Astrocyte (in vitro differentiated cells and primary cell): Measurements from ENCODE around the gene EXOSC10. TPM values are rescaled to one million over a fixed set of nuclear protein-coding genes. Genes with fewer than 3 reads are reported as not detected.

ENCODE experiments used
- DNase-seq: peaks from one replicate; pipeline ENCODE4 v3.0.0-alpha.2; 2010; ENCODE audit warnings: low read depth
- FAIRE-seq: peaks from 2 replicates; lab custom pipeline; 2011; peaks lifted over from hg19 to GRCh38; lab: Jason Lieb, UNC
- H2AFZ ChIP-seq: 2 replicates; pipeline ENCODE4 v1.6.0; 2012; ENCODE audit warnings: low read depth, low read length, inconsistent platforms
- H3K27ac ChIP-seq: 2 replicates; pipeline ENCODE4 v1.5.1; 2011; ENCODE audit warnings: low read depth, low read length, inconsistent platforms
- H3K27me3 ChIP-seq: 2 replicates; pipeline ENCODE4 v1.6.0; 2011; ENCODE audit warnings: low read length, inconsistent platforms; ENCODE audit not compliant: insufficient read depth
- H3K36me3 ChIP-seq: 2 replicates; pipeline ENCODE4 v1.5.1; 2011; ENCODE audit warnings: low read length, inconsistent platforms; ENCODE audit not compliant: insufficient read depth
- H3K4me1 ChIP-seq: 2 replicates; pipeline ENCODE4 v1.5.1; 2011; ENCODE audit warnings: low read length, inconsistent platforms; ENCODE audit not compliant: insufficient read depth
- H3K4me2 ChIP-seq: 2 replicates; pipeline ENCODE4 v1.6.0; 2012; ENCODE audit warnings: low read length, inconsistent platforms
- H3K4me3 ChIP-seq: 2 replicates; pipeline ENCODE4 v1.5.1; 2011; ENCODE audit warnings: low read depth, mild to moderate bottlenecking, low read length, inconsistent platforms; ENCODE audit not compliant: insufficient read depth
- H3K79me2 ChIP-seq: 2 replicates; pipeline ENCODE4 v1.6.0; 2012; ENCODE audit warnings: mild to moderate bottlenecking, low read length, inconsistent platforms; ENCODE audit not compliant: insufficient read depth
- H3K9ac ChIP-seq: 2 replicates; pipeline ENCODE4 v1.6.0; 2012; ENCODE audit warnings: mild to moderate bottlenecking, low read length, inconsistent platforms
- H3K9me3 ChIP-seq: 2 replicates; pipeline ENCODE4 v1.5.1; 2012; ENCODE audit warnings: low read depth, mild to moderate bottlenecking, low read length, inconsistent platforms; ENCODE audit not compliant: insufficient read depth
- H4K20me1 ChIP-seq: 2 replicates; pipeline ENCODE4 v1.6.0; 2012; ENCODE audit warnings: low read length, inconsistent platforms; ENCODE audit not compliant: insufficient read depth
- H3K27ac Mint-ChIP-seq: one replicate; pipeline ENCODE4 v1.8.0; 2021; ENCODE audit warnings: mild to moderate bottlenecking, mixed read lengths; ENCODE audit not compliant: unreplicated experiment
- H3K27me3 Mint-ChIP-seq: one replicate; pipeline ENCODE4 v1.8.0; 2021; ENCODE audit warnings: low read depth, mixed read lengths; ENCODE audit not compliant: unreplicated experiment
- H3K36me3 Mint-ChIP-seq: one replicate; pipeline ENCODE4 v1.8.0; 2021; ENCODE audit warnings: low read depth, mixed read lengths; ENCODE audit not compliant: unreplicated experiment
- H3K4me1 Mint-ChIP-seq: one replicate; pipeline ENCODE4 v1.8.0; 2021; ENCODE audit warnings: low read depth, mixed read lengths; ENCODE audit not compliant: unreplicated experiment
- H3K4me3 Mint-ChIP-seq: one replicate; pipeline ENCODE4 v1.8.0; 2021; ENCODE audit warnings: mild to moderate bottlenecking, moderate library complexity, mixed read lengths; ENCODE audit not compliant: unreplicated experiment
- H3K9me3 Mint-ChIP-seq: one replicate; pipeline ENCODE4 v1.8.0; 2021; ENCODE audit warnings: mild to moderate bottlenecking, mixed read lengths; ENCODE audit not compliant: unreplicated experiment
- CTCF ChIP-seq: IDR thresholded peaks from 2 replicates; pipeline ENCODE4 v1.5.1; 2011; ENCODE audit warnings: low read depth, mild to moderate bottlenecking, inconsistent platforms, low read length, moderate library complexity; ENCODE audit not compliant: insufficient read depth
- EZH2 ChIP-seq: IDR thresholded peaks from 2 replicates; pipeline ENCODE4 v1.6.1; 2012; ENCODE audit warnings: mild to moderate bottlenecking, low read length, inconsistent platforms; ENCODE audit not compliant: insufficient read depth
- total RNA-seq: library from RNA; stranded (reverse); gene quantifications from 2 replicates; pipeline ENCODE4 v1.2.1, GENCODE V29; 2021

The EXOSC10 gene
- total RNA-seq, 1 donor from 2014 or later: 56.8 TPM

GRCh38 chr1:11124965-11125364, 25.3 kb upstream of the EXOSC10 start:
- no peak overlapping the region for H3K9ac ChIP-seq
- no peaks in the 10 kb centered on the region for H3K79me2 ChIP-seq
- no peaks in the 10 kb centered on the region for H4K20me1 ChIP-seq
- no peak overlapping the region for H3K4me3 Mint-ChIP-seq
- H3K4me1 ChIP-seq: no peaks in the 10 kb centered on the region
- DNase-seq (no peak), FAIRE-seq (no peak)
- no peak for TF ChIP-seq EZH2
- TF ChIP-seq CTCF: no peak
- H3K4me2 ChIP-seq: no peak overlapping the region
- H3K27me3 Mint-ChIP-seq: no peaks in the 10 kb centered on the region
- H2AFZ ChIP-seq: no peak overlapping the region
- H3K36me3 Mint-ChIP-seq: peaks cover 34% of the 10 kb centered on the region
- H3K4me3 ChIP-seq: no peak overlapping the region
- H3K27ac Mint-ChIP-seq: no peak overlapping the region
- no peak overlapping the region for H3K27ac ChIP-seq
- no peaks in the 10 kb centered on the region for H3K4me1 Mint-ChIP-seq
- H3K9me3 Mint-ChIP-seq: no peaks in the 10 kb centered on the region
- H3K36me3 ChIP-seq: peaks cover 60% of the 10 kb centered on the region
- H3K9me3 ChIP-seq: no peaks in the 10 kb centered on the region
- no peaks in the 10 kb centered on the region for H3K27me3 ChIP-seq

- Histone ChIP-seq H3K4me2 (no peak overlapping the region), H3K4me3 (no peak overlapping the region), H3K27ac (no peak overlapping the region), H2AFZ (no peak overlapping the region), H3K4me1 (no peaks in the 10 kb centered on the region), H3K36me3 (peaks cover 27% of the 10 kb centered on the region), H3K9me3 (no peaks in the 10 kb centered on the region), H3K27me3 (no peaks in the 10 kb centered on the region), H4K20me1 (no peaks in the 10 kb centered on the region), H3K79me2 (no peaks in the 10 kb centered on the region), H3K9ac (no peak overlapping the region)
- H3K27ac Mint-ChIP-seq: no peak overlapping the region
- DNase-seq (no peak), FAIRE-seq (no peak)
- peaks cover 20% of the 10 kb centered on the region for H3K36me3 Mint-ChIP-seq
- TF ChIP-seq EZH2 (no peak), CTCF (no peak)
- H3K4me1 Mint-ChIP-seq: no peaks in the 10 kb centered on the region
- no peak overlapping the region for H3K4me3 Mint-ChIP-seq
- H3K9me3 Mint-ChIP-seq: no peaks in the 10 kb centered on the region
- H3K27me3 Mint-ChIP-seq: no peaks in the 10 kb centered on the region
Measured at GRCh38 chr1:11116318-11116717, 16.6 kb upstream of the EXOSC10 start.

GRCh38 chr1:11114966-11115365, 15.3 kb upstream of the EXOSC10 start:
- Histone ChIP-seq H3K36me3 (peaks cover 22% of the 10 kb centered on the region), H3K4me2 (no peak overlapping the region), H4K20me1 (no peaks in the 10 kb centered on the region), H3K4me3 (no peak overlapping the region), H3K4me1 (no peaks in the 10 kb centered on the region), H2AFZ (no peak overlapping the region), H3K27ac (no peak overlapping the region), H3K27me3 (no peaks in the 10 kb centered on the region), H3K9ac (no peak overlapping the region), H3K79me2 (no peaks in the 10 kb centered on the region), H3K9me3 (no peaks in the 10 kb centered on the region)
- FAIRE-seq: no peak
- H3K4me3 Mint-ChIP-seq: no peak overlapping the region
- DNase-seq: no peak
- peaks cover 19% of the 10 kb centered on the region for H3K36me3 Mint-ChIP-seq
- H3K4me1 Mint-ChIP-seq: no peaks in the 10 kb centered on the region
- TF ChIP-seq CTCF (no peak), EZH2 (no peak)
- H3K27ac Mint-ChIP-seq: no peak overlapping the region
- no peaks in the 10 kb centered on the region for H3K27me3 Mint-ChIP-seq
- no peaks in the 10 kb centered on the region for H3K9me3 Mint-ChIP-seq
